Neural crest cell (in vitro differentiated cells): ENCODE measurements around the gene MIPOL1. TPM values are rescaled to one million over a fixed set of nuclear protein-coding genes. Genes with fewer than 3 reads are reported as not detected.

Source experiments
- DNase-seq: peaks from one replicate; pipeline ENCODE4 v3.0.0; 2021; ENCODE audit warnings: low read depth, mixed read lengths, low spot score
- H3K27ac Mint-ChIP-seq: one replicate; pipeline ENCODE4 v1.8.0; 2021; ENCODE audit warnings: mild to moderate bottlenecking, mixed read lengths; ENCODE audit not compliant: unreplicated experiment
- H3K27me3 Mint-ChIP-seq: 2 replicates; pipeline ENCODE4 v1.8.0; 2021; ENCODE audit warnings: low read depth, mild to moderate bottlenecking, mixed read lengths
- H3K36me3 Mint-ChIP-seq: 2 replicates; pipeline ENCODE4 v1.8.0; 2021; ENCODE audit warnings: low read depth, mild to moderate bottlenecking, mixed read lengths
- H3K4me1 Mint-ChIP-seq: 2 replicates; pipeline ENCODE4 v1.8.0; 2021; ENCODE audit warnings: mixed read lengths
- H3K4me3 Mint-ChIP-seq: one replicate; pipeline ENCODE4 v1.8.0; 2021; ENCODE audit warnings: mild to moderate bottlenecking, mixed read lengths
- H3K9me3 Mint-ChIP-seq: 2 replicates; pipeline ENCODE4 v1.8.0; 2021; ENCODE audit warnings: mixed read lengths
- total RNA-seq: library from RNA; stranded (reverse); gene quantifications from 2 replicates; pipeline ENCODE4 v1.2.1, GENCODE V29; 2021
- TF ChIP-seq, protein P1 (sequence below): fragments of 200-600 bp; sonication (generic); conservative IDR thresholded peaks from 2 replicates; pipeline ENCODE4 v1.5.0; 2021; ENCODE audit warnings: antibody characterized with exemption, mild to moderate bottlenecking

The MIPOL1 gene
- total RNA-seq, 1 donor from 2014 or later: 16.6 TPM

DNA sequence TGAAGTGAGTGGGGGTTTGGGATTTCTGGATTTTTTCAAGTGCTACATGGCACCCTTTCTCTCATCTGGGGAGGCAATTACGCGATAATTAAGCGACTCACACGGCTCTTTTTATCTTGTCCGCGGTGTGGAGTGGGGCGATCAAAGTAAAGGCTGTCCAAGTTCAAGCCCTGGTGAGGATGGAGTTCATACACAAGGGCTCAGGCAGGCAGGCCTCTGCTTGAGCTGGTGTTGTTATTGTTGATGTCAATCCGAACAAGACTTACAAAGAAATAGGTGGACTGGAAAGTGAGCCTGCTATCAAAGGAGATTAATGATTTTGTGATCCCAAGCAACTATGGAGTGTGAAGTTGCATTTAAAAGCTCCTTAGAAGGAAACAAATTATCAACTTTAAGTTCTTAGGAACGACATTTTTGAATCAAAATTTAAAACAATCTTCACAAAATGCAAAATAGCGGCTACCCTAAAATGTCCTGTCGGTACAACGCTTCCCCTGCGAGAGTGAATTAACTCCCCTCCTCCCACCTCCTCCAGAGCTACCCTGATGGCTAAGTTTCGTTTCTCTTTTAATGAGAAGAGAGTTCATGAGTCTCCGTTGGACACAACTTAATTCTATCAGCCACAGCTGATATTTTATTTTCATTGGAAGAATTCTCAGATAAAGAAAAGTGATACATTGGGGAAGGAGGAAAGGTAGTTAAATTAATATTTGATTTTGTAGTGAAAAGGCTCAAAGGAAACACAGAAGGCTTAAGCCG, 391.4 kb downstream of the MIPOL1 start:
- peaks cover 97% of the 10 kb centered on the region for H3K27me3 Mint-ChIP-seq
- DNase-seq: no peak
- peak overlapping the region; percentile 20 for H3K4me3 Mint-ChIP-seq
- H3K36me3 Mint-ChIP-seq: peaks cover 3% of the 10 kb centered on the region
- H3K4me1 Mint-ChIP-seq: peaks cover 21% of the 10 kb centered on the region
- TF ChIP-seq, protein P1, sequence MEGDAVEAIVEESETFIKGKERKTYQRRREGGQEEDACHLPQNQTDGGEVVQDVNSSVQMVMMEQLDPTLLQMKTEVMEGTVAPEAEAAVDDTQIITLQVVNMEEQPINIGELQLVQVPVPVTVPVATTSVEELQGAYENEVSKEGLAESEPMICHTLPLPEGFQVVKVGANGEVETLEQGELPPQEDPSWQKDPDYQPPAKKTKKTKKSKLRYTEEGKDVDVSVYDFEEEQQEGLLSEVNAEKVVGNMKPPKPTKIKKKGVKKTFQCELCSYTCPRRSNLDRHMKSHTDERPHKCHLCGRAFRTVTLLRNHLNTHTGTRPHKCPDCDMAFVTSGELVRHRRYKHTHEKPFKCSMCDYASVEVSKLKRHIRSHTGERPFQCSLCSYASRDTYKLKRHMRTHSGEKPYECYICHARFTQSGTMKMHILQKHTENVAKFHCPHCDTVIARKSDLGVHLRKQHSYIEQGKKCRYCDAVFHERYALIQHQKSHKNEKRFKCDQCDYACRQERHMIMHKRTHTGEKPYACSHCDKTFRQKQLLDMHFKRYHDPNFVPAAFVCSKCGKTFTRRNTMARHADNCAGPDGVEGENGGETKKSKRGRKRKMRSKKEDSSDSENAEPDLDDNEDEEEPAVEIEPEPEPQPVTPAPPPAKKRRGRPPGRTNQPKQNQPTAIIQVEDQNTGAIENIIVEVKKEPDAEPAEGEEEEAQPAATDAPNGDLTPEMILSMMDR: no peak
- no peak overlapping the region for H3K27ac Mint-ChIP-seq
- no peaks in the 10 kb centered on the region for H3K9me3 Mint-ChIP-seq

DNA sequence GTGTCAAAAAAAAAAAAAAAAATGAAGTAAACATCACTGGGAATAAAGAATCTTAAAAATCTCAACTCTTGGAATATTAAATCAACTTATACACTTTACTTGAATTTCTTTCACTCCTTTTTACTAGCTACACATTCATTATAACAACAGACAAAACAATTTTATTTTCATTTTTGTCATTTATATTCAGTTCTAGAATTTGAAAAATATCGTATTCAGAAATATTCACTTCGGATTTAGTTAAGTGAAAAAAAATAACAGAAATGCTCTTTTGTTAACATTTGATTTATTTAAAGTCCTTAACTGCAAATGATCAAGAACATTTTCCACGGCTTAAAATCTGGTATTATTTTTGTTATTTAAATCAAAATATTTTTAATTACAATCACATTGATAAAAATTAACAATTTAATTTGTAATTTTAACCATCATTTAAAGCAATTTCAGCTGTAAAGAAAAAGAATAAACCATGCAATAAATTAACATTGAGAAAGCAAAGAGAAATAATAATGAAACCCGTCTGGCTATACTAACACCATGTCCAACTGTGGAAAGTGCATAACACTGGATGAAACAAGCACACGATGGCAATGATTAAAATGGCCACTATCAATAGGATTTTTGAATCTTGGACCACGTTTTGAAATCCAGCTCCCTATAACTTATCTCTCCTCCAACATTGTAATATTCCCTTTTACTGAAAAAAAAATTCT, 392.1 kb downstream of the MIPOL1 start:
- Mint-ChIP-seq H3K27ac (no peak overlapping the region), H3K36me3 (peaks cover 3% of the 10 kb centered on the region), H3K27me3 (peaks cover 96% of the 10 kb centered on the region), H3K9me3 (no peaks in the 10 kb centered on the region), H3K4me3 (no peak overlapping the region), H3K4me1 (peaks cover 24% of the 10 kb centered on the region)
- no peak for DNase-seq
- TF ChIP-seq, protein P1: no peak

DNA sequence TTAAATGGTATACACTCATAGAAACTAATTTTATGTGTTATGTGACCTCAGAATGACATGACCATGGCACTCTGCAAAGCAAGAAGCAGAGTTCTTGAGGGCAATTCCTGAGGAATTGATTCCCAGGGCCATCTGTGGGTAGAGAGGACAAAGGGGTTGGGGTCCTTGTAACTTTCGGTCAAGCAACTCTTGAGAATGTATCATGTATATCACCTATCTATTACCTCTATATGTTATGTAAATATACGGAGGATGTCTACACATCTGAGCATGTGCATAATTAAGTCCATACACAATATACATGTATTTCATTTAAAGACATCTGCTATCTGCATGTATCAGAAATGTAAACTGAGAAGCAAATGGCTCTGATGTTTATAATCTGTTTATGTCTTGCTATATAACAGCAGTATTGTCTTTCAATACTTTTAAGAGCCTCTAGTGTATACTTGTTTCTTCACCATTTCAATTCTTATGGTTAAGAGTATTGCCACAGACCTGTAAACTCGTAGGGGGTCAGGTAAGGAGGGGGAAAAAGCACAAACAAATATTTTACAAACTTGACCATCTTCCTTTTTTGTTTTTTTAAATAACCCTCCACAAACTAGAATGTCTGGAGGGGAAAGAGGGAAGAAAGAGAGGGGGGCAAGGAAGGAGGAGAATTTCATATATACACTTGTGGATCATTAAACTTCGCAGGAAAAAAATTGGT, 392.8 kb downstream of the MIPOL1 start:
- H3K9me3 Mint-ChIP-seq: no peaks in the 10 kb centered on the region
- H3K27me3 Mint-ChIP-seq: peaks cover 95% of the 10 kb centered on the region
- H3K36me3 Mint-ChIP-seq: peaks cover 3% of the 10 kb centered on the region
- no peak overlapping the region for H3K27ac Mint-ChIP-seq
- DNase-seq: no peak
- TF ChIP-seq, protein P1: no peak
- H3K4me3 Mint-ChIP-seq: peak overlapping the region; percentile 2
- peaks cover 26% of the 10 kb centered on the region for H3K4me1 Mint-ChIP-seq

DNA sequence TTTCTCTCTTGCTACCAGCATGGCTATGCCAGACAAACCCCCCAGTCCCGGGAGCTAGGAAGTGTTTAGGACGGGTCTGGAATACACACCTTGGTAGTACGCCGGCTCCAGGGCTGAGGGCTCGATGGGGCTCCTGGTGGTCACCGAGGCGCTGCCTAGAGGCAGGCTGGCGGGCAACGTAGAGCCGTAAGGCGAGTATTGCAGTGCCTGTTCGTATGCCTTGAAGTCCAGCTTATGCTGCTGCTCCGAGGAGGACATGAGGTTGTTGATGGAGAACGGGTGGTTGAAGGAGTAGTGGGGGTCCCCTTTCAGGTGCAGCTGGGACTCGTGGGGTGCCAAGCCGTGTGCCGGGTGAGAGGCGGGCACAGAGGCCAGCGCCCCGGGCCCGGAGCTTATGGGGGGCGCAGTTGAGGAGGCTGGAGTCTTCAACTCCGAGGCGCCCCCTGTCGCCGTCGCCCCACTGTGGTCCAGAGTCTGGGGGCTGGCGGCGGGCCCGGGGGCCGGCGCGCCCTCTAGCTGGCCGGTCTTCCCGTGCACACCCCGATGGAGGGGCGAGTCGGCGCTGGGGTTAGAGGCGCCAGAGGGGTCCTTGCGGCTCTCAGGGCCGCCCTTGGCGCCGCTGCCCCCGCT, 393.7 kb downstream of the MIPOL1 start:
- DNase-seq: no peak
- Mint-ChIP-seq H3K36me3 (peaks cover 3% of the 10 kb centered on the region), H3K27ac (no peak overlapping the region), H3K4me1 (peaks cover 34% of the 10 kb centered on the region), H3K27me3 (peaks cover 95% of the 10 kb centered on the region), H3K4me3 (peak overlapping the region; percentile 65), H3K9me3 (no peaks in the 10 kb centered on the region)
- TF ChIP-seq, protein P1: peak; percentile 29

DNA sequence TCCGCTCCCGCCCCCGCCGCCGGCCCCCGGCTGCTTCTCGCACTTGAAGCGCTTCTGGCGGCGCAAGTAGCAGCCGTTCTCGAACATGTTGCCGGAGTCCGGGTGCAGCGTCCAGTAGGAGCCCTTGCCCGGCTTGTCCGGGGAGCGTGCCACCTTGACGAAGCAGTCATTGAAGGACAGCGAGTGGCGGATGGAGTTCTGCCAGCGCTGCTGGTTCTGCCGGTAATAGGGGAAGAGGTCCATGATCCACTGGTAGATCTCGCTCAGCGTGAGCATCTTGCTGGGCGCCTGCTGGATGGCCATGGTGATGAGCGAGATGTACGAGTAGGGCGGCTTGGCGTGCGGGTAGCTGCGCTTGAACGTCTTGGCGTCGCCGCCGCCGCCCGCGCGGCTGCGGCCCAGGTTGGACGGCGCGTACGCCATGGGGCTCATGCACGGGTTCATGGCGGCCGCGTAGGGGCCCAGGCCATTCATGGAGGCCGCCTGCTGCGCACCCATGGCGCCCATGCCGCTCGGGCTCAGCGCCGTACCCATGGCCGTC, 394.3 kb downstream of the MIPOL1 start:
- Mint-ChIP-seq H3K4me3 (peak overlapping the region; percentile 71), H3K27ac (no peak overlapping the region), H3K36me3 (peaks cover 3% of the 10 kb centered on the region), H3K4me1 (peaks cover 35% of the 10 kb centered on the region), H3K9me3 (no peaks in the 10 kb centered on the region), H3K27me3 (peaks cover 95% of the 10 kb centered on the region)
- TF ChIP-seq, protein P1: no peak
- no peak for DNase-seq
